Measurements from ENCODE around the gene FLCN.
"Not testable (repeated sequence)": the region's sequence is repeated elsewhere in the genome, so short reads cannot be mapped to it uniquely, and the experiment has no call there.

Gene FLCN

DNA sequence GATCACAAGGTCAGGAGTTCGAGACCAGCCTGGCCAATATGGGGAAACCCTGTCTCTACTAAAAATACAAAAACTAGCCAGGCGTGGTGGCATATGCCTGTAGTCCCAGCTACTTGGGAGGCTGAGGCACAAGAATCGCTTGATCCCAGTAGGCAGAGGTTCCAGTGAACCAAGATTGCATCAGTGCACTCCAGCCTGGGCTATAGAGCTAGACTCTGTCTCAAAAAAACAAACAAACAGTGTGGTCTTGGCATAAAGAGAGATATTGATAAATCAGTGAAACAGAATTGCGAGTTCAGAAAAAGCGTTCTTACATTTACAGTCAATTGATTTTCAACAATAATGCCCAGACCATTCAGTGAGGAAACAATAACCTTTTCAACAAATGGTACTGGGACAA lies 41.5 kb downstream of the FLCN start:
- not testable (repeated sequence) for H3K36me3 ChIP-seq (ENCODE audit: control insufficient read depth, insufficient read depth, low read length, severe bottlenecking); H3K4me3 ChIP-seq (ENCODE audit: low read length); H3K9ac ChIP-seq (ENCODE audit: low read length); H3K27me3 ChIP-seq (replicated peaks; ENCODE audit: control insufficient read depth, insufficient read depth, low read length); DNase-seq (ENCODE audit: low read depth); H3K9me3 ChIP-seq (ENCODE audit: control insufficient read depth, low read length)
- H3K4me1 ChIP-seq (ENCODE audit: control insufficient read depth, insufficient read depth, low read length), result peaks cover 22% of the 10 kb centered on the region

- no peak overlapping the region for H3K9ac ChIP-seq (ENCODE audit: low read length)
- H3K36me3 ChIP-seq (ENCODE audit: control insufficient read depth, insufficient read depth, low read length, severe bottlenecking), result peaks cover 23% of the 10 kb centered on the region
- H3K4me3 ChIP-seq (ENCODE audit: low read length), result no peak overlapping the region
- DNase-seq (ENCODE audit: low read depth), result no peak
- H3K9me3 ChIP-seq (ENCODE audit: control insufficient read depth, low read length), result no peaks in the 10 kb centered on the region
- H3K4me1 ChIP-seq (ENCODE audit: control insufficient read depth, insufficient read depth, low read length), result peaks cover 24% of the 10 kb centered on the region
- no peaks in the 10 kb centered on the region for H3K27me3 ChIP-seq (replicated peaks; ENCODE audit: control insufficient read depth, insufficient read depth, low read length)
Measured at GRCh38 chr17:17191961-17192381, 45.0 kb downstream of the FLCN start.

DNA sequence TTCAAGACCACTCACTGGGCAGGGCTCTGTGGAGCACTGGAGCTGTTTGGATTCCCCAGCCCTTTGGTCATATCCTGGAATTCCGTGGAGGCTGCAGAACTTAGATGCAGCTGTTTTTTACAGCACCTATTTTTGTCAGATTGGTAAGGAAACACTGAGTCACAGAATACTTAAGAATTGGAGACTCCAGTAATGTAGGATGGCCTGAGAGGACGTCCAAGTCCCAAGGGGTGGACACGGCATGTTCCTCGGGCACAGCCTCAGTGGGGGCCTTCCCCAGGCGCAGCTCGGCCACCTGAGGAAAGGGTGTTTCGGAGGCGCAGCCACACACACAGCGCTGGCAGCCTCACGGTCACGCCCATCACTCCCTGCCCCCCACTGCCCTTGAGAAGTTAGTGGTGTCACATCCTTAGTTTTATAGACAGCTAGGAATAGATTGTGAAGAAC lies 45.6 kb downstream of the FLCN start:
- peaks cover 23% of the 10 kb centered on the region for H3K36me3 ChIP-seq (ENCODE audit: control insufficient read depth, insufficient read depth, low read length, severe bottlenecking)
- peaks cover 27% of the 10 kb centered on the region for H3K4me1 ChIP-seq (ENCODE audit: control insufficient read depth, insufficient read depth, low read length)
- H3K27me3 ChIP-seq (replicated peaks; ENCODE audit: control insufficient read depth, insufficient read depth, low read length), result no peaks in the 10 kb centered on the region
- H3K4me3 ChIP-seq (ENCODE audit: low read length), result no peak overlapping the region
- no peaks in the 10 kb centered on the region for H3K9me3 ChIP-seq (ENCODE audit: control insufficient read depth, low read length)
- peak; percentile 55 for DNase-seq (ENCODE audit: low read depth)
- no peak overlapping the region for H3K9ac ChIP-seq (ENCODE audit: low read length)

DNA sequence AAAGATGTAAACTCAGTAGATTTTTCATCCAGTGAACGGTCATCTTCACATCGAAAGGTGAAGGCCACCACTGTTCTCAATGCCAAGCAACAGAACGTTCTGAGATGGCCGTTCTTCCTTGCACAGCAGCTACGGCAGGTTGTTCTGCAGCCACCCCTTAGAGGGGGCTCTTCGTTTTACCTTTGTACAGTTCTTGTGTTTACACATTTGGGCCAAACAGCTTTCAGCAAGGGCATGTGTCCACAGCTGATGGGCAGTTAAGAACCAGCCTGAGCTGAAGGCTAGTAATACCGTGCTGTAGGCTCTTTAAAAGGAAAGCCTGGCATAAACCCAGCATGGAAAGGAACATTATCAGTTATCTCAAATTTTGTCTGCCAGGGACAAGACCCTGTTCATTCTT lies 46.8 kb downstream of the FLCN start:
- no peak overlapping the region for H3K4me3 ChIP-seq (ENCODE audit: low read length)
- no peak for DNase-seq (ENCODE audit: low read depth)
- H3K9me3 ChIP-seq (ENCODE audit: control insufficient read depth, low read length), result no peaks in the 10 kb centered on the region
- no peaks in the 10 kb centered on the region for H3K27me3 ChIP-seq (replicated peaks; ENCODE audit: control insufficient read depth, insufficient read depth, low read length)
- H3K4me1 ChIP-seq (ENCODE audit: control insufficient read depth, insufficient read depth, low read length), result peaks cover 27% of the 10 kb centered on the region
- H3K36me3 ChIP-seq (ENCODE audit: control insufficient read depth, insufficient read depth, low read length, severe bottlenecking), result peaks cover 31% of the 10 kb centered on the region
- no peak overlapping the region for H3K9ac ChIP-seq (ENCODE audit: low read length)

DNA sequence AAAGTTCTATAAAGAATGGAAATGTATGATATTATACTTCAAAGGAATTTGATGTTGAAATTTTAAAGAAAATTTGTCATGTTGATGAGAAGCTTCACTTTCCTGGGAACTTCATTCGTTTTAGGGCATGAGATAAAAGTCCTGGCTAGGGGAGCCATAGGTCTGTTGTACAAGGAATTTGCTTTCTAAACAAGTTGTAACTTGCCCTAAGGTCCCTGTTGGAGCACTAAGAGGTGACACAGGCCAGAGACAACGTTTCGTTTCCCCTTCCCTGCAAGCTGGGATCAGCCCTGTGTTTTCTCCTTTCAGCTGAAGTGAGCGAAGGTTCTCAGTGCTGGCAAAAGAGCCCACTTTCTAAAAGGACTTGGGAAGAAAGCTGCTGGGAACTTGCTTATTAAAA lies 47.4 kb downstream of the FLCN start:
- Histone ChIP-seq H3K4me3 (ENCODE audit: low read length) (no peak overlapping the region), H3K27me3 (replicated peaks; ENCODE audit: control insufficient read depth, insufficient read depth, low read length) (no peaks in the 10 kb centered on the region), H3K36me3 (ENCODE audit: control insufficient read depth, insufficient read depth, low read length, severe bottlenecking) (peaks cover 35% of the 10 kb centered on the region), H3K9me3 (ENCODE audit: control insufficient read depth, low read length) (no peaks in the 10 kb centered on the region), H3K9ac (ENCODE audit: low read length) (no peak overlapping the region), H3K4me1 (ENCODE audit: control insufficient read depth, insufficient read depth, low read length) (peaks cover 27% of the 10 kb centered on the region)
- DNase-seq (ENCODE audit: low read depth), result no peak

GRCh38 chr17:17188586-17188985 lies 48.4 kb downstream of the FLCN start:
- no peaks in the 10 kb centered on the region for H3K27me3 ChIP-seq (replicated peaks; ENCODE audit: control insufficient read depth, insufficient read depth, low read length)
- no peak for DNase-seq (ENCODE audit: low read depth)
- no peak overlapping the region for H3K9ac ChIP-seq (ENCODE audit: low read length)
- peaks cover 45% of the 10 kb centered on the region for H3K36me3 ChIP-seq (ENCODE audit: control insufficient read depth, insufficient read depth, low read length, severe bottlenecking)
- H3K9me3 ChIP-seq (ENCODE audit: control insufficient read depth, low read length), result no peaks in the 10 kb centered on the region
- no peak overlapping the region for H3K4me3 ChIP-seq (ENCODE audit: low read length)
- H3K4me1 ChIP-seq (ENCODE audit: control insufficient read depth, insufficient read depth, low read length), result peaks cover 27% of the 10 kb centered on the region

DNA sequence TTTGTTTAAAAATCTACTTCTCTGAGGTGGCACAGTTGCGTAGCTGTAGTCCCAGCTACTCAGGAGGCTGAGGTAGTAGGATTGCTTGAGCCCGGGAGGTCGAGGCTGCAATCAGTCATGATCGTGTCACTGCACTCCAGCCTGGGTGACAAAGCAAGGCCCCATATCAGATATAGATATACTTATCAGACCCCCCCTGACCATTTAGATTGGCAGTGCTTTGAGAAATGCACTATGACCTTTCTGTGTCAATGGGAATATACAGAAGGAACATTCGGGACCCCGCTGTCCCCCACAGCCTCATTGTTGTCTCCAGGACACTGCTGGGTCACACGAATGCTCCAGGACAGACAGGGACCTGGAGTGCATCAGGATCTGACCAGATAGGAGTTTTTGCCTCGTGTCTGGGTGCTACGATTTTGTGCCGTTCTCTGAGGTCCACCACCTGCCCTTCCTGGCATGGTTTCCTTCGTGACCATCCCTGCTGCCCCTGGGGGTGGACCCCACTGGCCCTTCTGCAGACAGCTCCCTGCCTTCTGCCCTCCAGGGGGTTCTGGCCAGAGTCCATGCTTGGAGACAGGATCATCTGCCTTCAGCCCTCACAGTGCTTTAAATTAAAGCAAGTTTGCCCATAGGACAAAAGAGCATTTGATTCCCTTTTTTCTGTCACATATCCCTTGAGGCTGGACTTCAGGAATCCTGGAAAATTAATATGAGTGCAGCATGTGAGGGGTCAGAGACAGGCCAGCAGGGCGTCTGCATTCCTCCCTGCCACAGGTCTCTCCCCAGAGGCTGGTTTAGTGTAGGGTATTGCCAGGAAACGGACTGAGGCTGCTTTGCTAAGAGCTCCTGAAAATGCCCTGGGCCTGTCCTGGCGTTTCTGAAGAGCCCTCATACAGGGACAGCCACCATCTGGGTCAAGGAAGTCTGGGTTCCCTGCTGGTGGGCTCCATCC lies 50.1 kb downstream of the FLCN start:
- Histone ChIP-seq H3K4me1 (ENCODE audit: control insufficient read depth, insufficient read depth, low read length) (peaks cover 27% of the 10 kb centered on the region), H3K36me3 (ENCODE audit: control insufficient read depth, insufficient read depth, low read length, severe bottlenecking) (peaks cover 60% of the 10 kb centered on the region), H3K27me3 (replicated peaks; ENCODE audit: control insufficient read depth, insufficient read depth, low read length) (no peaks in the 10 kb centered on the region), H3K9ac (ENCODE audit: low read length) (no peak overlapping the region), H3K4me3 (ENCODE audit: low read length) (no peak overlapping the region), H3K9me3 (ENCODE audit: control insufficient read depth, low read length) (no peaks in the 10 kb centered on the region)
- DNase-seq (ENCODE audit: low read depth), result no peak

GRCh38 chr17:17186051-17186450 lies 50.9 kb downstream of the FLCN start:
- no peak for DNase-seq (ENCODE audit: low read depth)
- Histone ChIP-seq H3K4me1 (ENCODE audit: control insufficient read depth, insufficient read depth, low read length) (peaks cover 23% of the 10 kb centered on the region), H3K4me3 (ENCODE audit: low read length) (no peak overlapping the region), H3K27me3 (replicated peaks; ENCODE audit: control insufficient read depth, insufficient read depth, low read length) (no peaks in the 10 kb centered on the region), H3K9me3 (ENCODE audit: control insufficient read depth, low read length) (no peaks in the 10 kb centered on the region), H3K36me3 (ENCODE audit: control insufficient read depth, insufficient read depth, low read length, severe bottlenecking) (peaks cover 68% of the 10 kb centered on the region), H3K9ac (ENCODE audit: low read length) (no peak overlapping the region)

GRCh38 chr17:17184985-17185757 lies 51.8 kb downstream of the FLCN start:
- H3K4me1 ChIP-seq (ENCODE audit: control insufficient read depth, insufficient read depth, low read length), result peaks cover 16% of the 10 kb centered on the region
- not testable (repeated sequence) for H3K27me3 ChIP-seq (replicated peaks; ENCODE audit: control insufficient read depth, insufficient read depth, low read length); DNase-seq (ENCODE audit: low read depth); H3K9ac ChIP-seq (ENCODE audit: low read length); H3K4me3 ChIP-seq (ENCODE audit: low read length); H3K9me3 ChIP-seq (ENCODE audit: control insufficient read depth, low read length)
- H3K36me3 ChIP-seq (ENCODE audit: control insufficient read depth, insufficient read depth, low read length, severe bottlenecking), result peaks cover 76% of the 10 kb centered on the region

- no peaks in the 10 kb centered on the region for H3K9me3 ChIP-seq (ENCODE audit: control insufficient read depth, low read length)
- H3K9ac ChIP-seq (ENCODE audit: low read length), result no peak overlapping the region
- DNase-seq (ENCODE audit: low read depth), result no peak
- no peaks in the 10 kb centered on the region for H3K27me3 ChIP-seq (replicated peaks; ENCODE audit: control insufficient read depth, insufficient read depth, low read length)
- peaks cover 81% of the 10 kb centered on the region for H3K36me3 ChIP-seq (ENCODE audit: control insufficient read depth, insufficient read depth, low read length, severe bottlenecking)
- H3K4me1 ChIP-seq (ENCODE audit: control insufficient read depth, insufficient read depth, low read length), result peaks cover 9% of the 10 kb centered on the region
- no peak overlapping the region for H3K4me3 ChIP-seq (ENCODE audit: low read length)
Measured at GRCh38 chr17:17183744-17184143, 53.2 kb downstream of the FLCN start.

DNA sequence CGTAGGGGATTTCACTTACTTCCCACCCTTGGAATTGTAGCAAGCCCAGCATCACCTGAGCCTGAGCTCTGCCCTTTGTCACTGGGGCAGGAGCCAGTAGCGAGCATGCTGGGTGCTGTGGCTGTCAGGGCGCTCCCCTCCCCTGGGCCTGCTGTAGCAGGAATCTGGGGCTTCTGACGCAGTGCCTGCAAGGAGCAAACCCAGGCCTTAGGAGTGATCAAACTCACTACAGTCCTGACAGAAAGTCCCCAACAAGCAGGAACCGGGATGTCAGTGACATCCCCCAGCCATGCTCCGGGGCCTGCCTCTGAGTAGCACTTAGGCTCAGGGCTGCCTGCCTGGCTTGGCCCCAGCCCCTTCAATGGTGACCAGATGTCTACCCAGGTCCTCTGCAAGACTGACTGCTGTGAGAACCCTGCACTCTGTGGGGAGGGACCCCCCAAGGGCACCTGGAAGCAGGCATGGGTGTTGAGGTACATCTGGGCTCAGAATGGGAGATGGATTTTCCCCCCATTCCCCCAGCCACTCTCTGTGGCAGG lies 54.3 kb downstream of the FLCN start:
- Histone ChIP-seq H3K36me3 (ENCODE audit: control insufficient read depth, insufficient read depth, low read length, severe bottlenecking) (peaks cover 81% of the 10 kb centered on the region), H3K9ac (ENCODE audit: low read length) (no peak overlapping the region), H3K4me1 (ENCODE audit: control insufficient read depth, insufficient read depth, low read length) (peaks cover 9% of the 10 kb centered on the region), H3K27me3 (replicated peaks; ENCODE audit: control insufficient read depth, insufficient read depth, low read length) (no peaks in the 10 kb centered on the region), H3K4me3 (ENCODE audit: low read length) (no peak overlapping the region), H3K9me3 (ENCODE audit: control insufficient read depth, low read length) (no peaks in the 10 kb centered on the region)
- DNase-seq (ENCODE audit: low read depth), result no peak
